ENCODE data around the gene ELK1. TPM values are rescaled to one million over a fixed set of nuclear protein-coding genes. Genes with fewer than 3 reads are reported as not detected.

ELK1 gene
- total and polyA plus RNA-seq, 2 experiments from 2014 or later = 19.2 to 39.5 TPM

GRCh38 chrX:47611926-47612325, 38.4 kb downstream of the ELK1 start:
- Mint-ChIP-seq H3K27ac (no peak overlapping the region), H3K9me3 (no peaks in the 10 kb centered on the region), H3K36me3 (ENCODE audit: low read depth) (peaks cover 9% of the 10 kb centered on the region; the same call in 1 of the 3 replicates), H3K4me1 (peaks cover 17% of the 10 kb centered on the region), H3K27me3 (ENCODE audit: insufficient read depth, low read depth, poor library complexity) (peaks cover 3% of the 10 kb centered on the region), H3K4me3 (no peak overlapping the region)
- H3K36me3 ChIP-seq (ENCODE audit: insufficient read depth) = no peaks in the 10 kb centered on the region
- no peaks in the 10 kb centered on the region for H3K4me1 ChIP-seq (ENCODE audit: insufficient read depth)
- H3K27me3 ChIP-seq (ENCODE audit: insufficient read depth) = no peaks in the 10 kb centered on the region
- TF ChIP-seq POLR2AphosphoS5 (IDR thresholded peaks at IDR 0.05; ENCODE audit: low read depth) (no peak), REST (IDR thresholded peaks at IDR 0.05; ENCODE audit: unreplicated experiment) (no peak), NANOG (IDR thresholded peaks at IDR 0.05; ENCODE audit: borderline replicate concordance) (no peak), EZH2phosphoT487 (IDR thresholded peaks at IDR 0.05; ENCODE audit: unreplicated experiment) (no peak), ZNF331 (CRISPR knock-in tag; IDR thresholded peaks at IDR 0.05; ENCODE audit: low read depth) (no peak), ZNF462 (CRISPR knock-in tag; IDR thresholded peaks at IDR 0.05) (no peak)
- no peaks in the 10 kb centered on the region for H4K20me1 ChIP-seq (replicated peaks; ENCODE audit: insufficient read depth)
- H2AFZ ChIP-seq = no peak overlapping the region
- H3F3A ChIP-seq (replicated peaks; ENCODE audit: low read depth) = no peaks in the 10 kb centered on the region
- DNase-seq (ENCODE audit: low spot score) (no peak), ATAC-seq (no peak)
- no peaks in the 10 kb centered on the region for H3K9me2 ChIP-seq (ENCODE audit: insufficient read depth)
- H3K4me3 ChIP-seq = no peak overlapping the region
- H3K27ac ChIP-seq (ENCODE audit: low read depth) = no peak overlapping the region
- no peak overlapping the region for H3K4me2 ChIP-seq
- no peaks in the 10 kb centered on the region for H3K79me2 ChIP-seq (replicated peaks; ENCODE audit: insufficient read depth)

All from GM23338 (cell line).